Bronchial epithelial cell (primary cell): Measurements from ENCODE around the gene SLC6A3. TPM values are rescaled to one million over a fixed set of nuclear protein-coding genes. Genes with fewer than 3 reads are reported as not detected.

Experiments
- DNase-seq: peaks from one replicate; pipeline ENCODE4 v3.0.0-alpha.2; 2010; ENCODE audit warnings: low read depth
- FAIRE-seq: peaks from 2 replicates; lab custom pipeline; 2011; peaks lifted over from hg19 to GRCh38; lab: Jason Lieb, UNC
- H3K27me3 ChIP-seq: 2 replicates; pipeline ENCODE4 v1.5.1; 2011; ENCODE audit warnings: low read length; ENCODE audit not compliant: control insufficient read depth, insufficient read depth
- H3K36me3 ChIP-seq: 2 replicates; pipeline ENCODE4 v1.5.1; 2011; ENCODE audit warnings: low read length; ENCODE audit not compliant: control insufficient read depth, insufficient read depth
- H3K4me3 ChIP-seq: 2 replicates; pipeline ENCODE4 v1.5.1; 2011; ENCODE audit warnings: mild to moderate bottlenecking, low read depth, low read length, control low read depth
- CTCF ChIP-seq: IDR thresholded peaks from 2 replicates; pipeline ENCODE4 v1.5.1; 2011; ENCODE audit warnings: mild to moderate bottlenecking, moderate library complexity, low read length, control low read depth, inconsistent platforms; ENCODE audit not compliant: insufficient read depth, severe bottlenecking
- total RNA-seq: library from RNA; depleted of rRNA; stranded (reverse); fragments of >200 nt; gene quantifications from 2 replicates; pipeline ENCODE4 v1.2.1, GENCODE V29; 2014

Gene SLC6A3
- total RNA-seq, 1 donor from 2014 or later = not detected

GRCh38 chr5:1378866-1379659 lies 66.2 kb downstream of the SLC6A3 start:
- FAIRE-seq = no peak
- no peak for TF ChIP-seq CTCF
- peaks cover 5% of the 10 kb centered on the region for H3K27me3 ChIP-seq
- H3K36me3 ChIP-seq = no peaks in the 10 kb centered on the region
- no peak overlapping the region for H3K4me3 ChIP-seq
- DNase-seq = no peak

- peaks cover 5% of the 10 kb centered on the region for H3K27me3 ChIP-seq
These were observed 67.1 kb downstream of the SLC6A3 start for GRCh38 chr5:1378096-1378495.

GRCh38 chr5:1376981-1377380 lies 68.3 kb downstream of the SLC6A3 start:
- no peak for TF ChIP-seq CTCF
- FAIRE-seq = no peak
- Histone ChIP-seq H3K36me3 (no peaks in the 10 kb centered on the region), H3K27me3 (peaks cover 5% of the 10 kb centered on the region), H3K4me3 (no peak overlapping the region)
- DNase-seq = no peak

More at GRCh38 chr5:1378096-1378495, 67.1 kb downstream of the SLC6A3 start:
- H3K4me3 ChIP-seq = no peak overlapping the region
- FAIRE-seq (no peak), DNase-seq (no peak)
- TF ChIP-seq CTCF = no peak
- no peaks in the 10 kb centered on the region for H3K36me3 ChIP-seq

- peaks cover 5% of the 10 kb centered on the region for H3K27me3 ChIP-seq
- no peak overlapping the region for H3K4me3 ChIP-seq
- no peak for DNase-seq
- TF ChIP-seq CTCF = no peak
- FAIRE-seq = no peak
- no peaks in the 10 kb centered on the region for H3K36me3 ChIP-seq
These were observed 69.1 kb downstream of the SLC6A3 start for GRCh38 chr5:1375871-1376810.

- Histone ChIP-seq H3K36me3 (no peaks in the 10 kb centered on the region), H3K4me3 (no peak overlapping the region), H3K27me3 (peaks cover 3% of the 10 kb centered on the region)
- FAIRE-seq = no peak
- no peak for DNase-seq
- no peak for TF ChIP-seq CTCF
These were observed 70.6 kb downstream of the SLC6A3 start for GRCh38 chr5:1374679-1375055.
